Measurements from ENCODE around the gene FHOD3.

The FHOD3 gene

DNA sequence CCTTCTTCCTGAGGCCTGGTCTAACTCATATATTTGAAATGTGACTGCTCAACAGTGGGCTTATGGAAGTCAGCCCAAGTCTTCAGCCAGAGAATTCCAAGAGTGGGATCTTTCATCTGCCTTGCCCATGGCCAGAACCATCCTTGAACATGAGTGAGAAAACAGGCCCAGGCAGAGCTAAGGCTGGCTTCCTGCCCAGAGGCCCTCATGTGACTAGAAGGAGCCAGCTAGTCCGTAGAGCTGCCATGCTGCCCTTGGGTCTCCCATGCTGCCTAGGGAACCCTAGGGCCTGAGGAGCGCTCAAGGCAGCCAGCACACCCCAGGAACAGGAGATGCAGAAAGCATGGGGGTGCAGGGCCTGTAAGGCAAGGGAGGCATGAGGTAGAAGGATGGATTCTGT lies 203.6 kb downstream of the FHOD3 start:
- Mint-ChIP-seq H3K9me3 (ENCODE audit: low read depth) (no peaks in the 10 kb centered on the region), H3K27ac (no peak overlapping the region), H3K27me3 (peaks cover 6% of the 10 kb centered on the region)

DNA sequence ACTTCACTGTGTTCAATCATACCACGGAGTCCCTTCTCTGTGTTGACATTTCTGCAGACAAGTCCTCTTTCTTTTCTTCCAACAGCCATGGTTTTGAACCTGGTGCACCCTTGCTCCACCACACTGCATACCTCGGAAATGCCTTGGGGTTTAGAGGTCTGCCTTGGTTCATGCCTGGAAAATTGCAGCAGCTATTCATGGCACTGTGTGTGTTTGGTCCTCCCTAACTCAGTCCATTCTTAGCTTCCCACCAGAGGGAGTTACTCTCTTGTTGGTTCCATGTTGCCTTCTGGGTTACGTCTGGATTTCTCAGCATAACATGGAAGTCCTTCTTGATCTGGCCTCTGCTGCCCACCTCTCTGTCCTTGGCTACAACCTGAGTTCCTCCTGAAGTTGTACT lies 206.0 kb downstream of the FHOD3 start:
- no peaks in the 10 kb centered on the region for H3K36me3 Mint-ChIP-seq
- H3K27ac Mint-ChIP-seq = no peak overlapping the region
- no peak overlapping the region for H3K4me3 Mint-ChIP-seq
- peaks cover 6% of the 10 kb centered on the region for H3K27me3 Mint-ChIP-seq
- no peaks in the 10 kb centered on the region for H3K4me1 Mint-ChIP-seq (ENCODE audit: low read depth)
- no peaks in the 10 kb centered on the region for H3K9me3 Mint-ChIP-seq (ENCODE audit: low read depth)

More for the DNA sequence above, 203.6 kb downstream of the FHOD3 start:
- Mint-ChIP-seq H3K36me3 (no peaks in the 10 kb centered on the region), H3K4me3 (no peak overlapping the region), H3K4me1 (ENCODE audit: low read depth) (peaks cover under 1% of the 10 kb centered on the region)

DNA sequence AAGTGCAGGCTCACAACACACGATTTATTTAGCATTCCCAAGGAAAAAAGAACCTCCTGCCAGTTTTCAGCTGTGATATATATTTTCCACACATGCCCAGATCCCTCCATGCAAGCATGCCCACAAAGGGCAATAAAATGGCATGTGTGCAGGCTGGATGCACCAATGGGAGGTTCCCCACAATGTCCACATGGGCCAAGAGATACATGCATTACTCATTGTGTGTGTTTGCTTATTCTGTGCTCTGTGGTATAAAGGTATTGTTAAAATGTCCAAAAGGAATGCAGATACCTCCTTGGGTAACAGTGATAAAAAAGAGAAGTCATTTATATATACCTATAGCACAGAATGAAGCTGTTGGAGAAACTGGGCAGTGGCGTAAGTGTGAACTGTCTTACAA lies 207.4 kb downstream of the FHOD3 start:
- no peaks in the 10 kb centered on the region for H3K4me1 Mint-ChIP-seq (ENCODE audit: low read depth)
- H3K9me3 Mint-ChIP-seq (ENCODE audit: low read depth) = no peaks in the 10 kb centered on the region
- no peak overlapping the region for H3K4me3 Mint-ChIP-seq
- no peaks in the 10 kb centered on the region for H3K36me3 Mint-ChIP-seq
- no peak overlapping the region for H3K27ac Mint-ChIP-seq
- H3K27me3 Mint-ChIP-seq = peaks cover 3% of the 10 kb centered on the region

DNA sequence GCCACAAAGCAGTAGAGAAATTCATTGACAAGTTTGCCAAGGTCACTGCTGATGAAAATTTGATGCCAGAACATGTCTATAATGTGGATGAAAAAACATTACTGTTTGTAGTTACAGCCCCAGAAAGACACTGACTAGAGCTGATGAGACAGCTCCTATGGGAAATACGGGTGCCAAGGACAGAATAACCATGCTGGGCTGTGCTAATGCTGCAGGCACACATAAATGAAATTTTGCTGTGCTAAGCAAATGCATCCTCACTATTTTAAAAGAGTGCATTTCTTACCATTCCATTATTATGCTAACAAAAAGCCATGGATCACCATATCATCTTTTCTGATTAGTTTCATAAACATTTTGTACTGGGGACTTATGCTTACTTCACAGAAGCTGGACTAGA lies 208.2 kb downstream of the FHOD3 start:
- Mint-ChIP-seq H3K36me3 (no peaks in the 10 kb centered on the region), H3K9me3 (ENCODE audit: low read depth) (no peaks in the 10 kb centered on the region), H3K4me1 (ENCODE audit: low read depth) (no peaks in the 10 kb centered on the region), H3K27me3 (peaks cover 3% of the 10 kb centered on the region), H3K27ac (no peak overlapping the region), H3K4me3 (no peak overlapping the region)

DNA sequence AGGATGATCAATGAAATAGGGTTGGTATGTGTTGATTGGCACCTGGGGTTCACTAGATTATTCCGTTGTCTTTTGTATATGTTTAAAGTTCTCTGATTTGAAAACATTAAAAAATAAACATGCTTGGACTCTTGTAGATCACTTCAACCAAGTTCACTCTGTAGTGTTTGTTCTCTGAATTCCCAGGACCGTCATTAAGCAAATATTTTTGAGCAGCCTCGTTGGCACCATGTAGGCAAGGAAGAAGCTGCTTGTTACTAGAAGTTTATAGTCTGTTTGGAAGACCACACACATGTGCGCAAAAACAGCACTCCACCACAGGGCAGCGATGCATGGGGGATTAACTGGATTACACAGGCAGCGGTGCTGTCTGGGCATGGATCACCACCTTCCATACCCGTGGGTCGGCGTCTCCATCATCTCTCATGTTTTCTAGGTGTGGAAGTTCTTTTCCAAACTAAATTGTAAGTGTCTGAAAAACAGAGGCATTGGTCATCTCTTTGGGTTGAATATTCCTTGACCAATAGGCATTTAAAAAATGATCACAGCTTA lies 212.2 kb downstream of the FHOD3 start:
- no peaks in the 10 kb centered on the region for H3K4me1 Mint-ChIP-seq (ENCODE audit: low read depth)
- H3K9me3 Mint-ChIP-seq (ENCODE audit: low read depth) = no peaks in the 10 kb centered on the region
- no peak overlapping the region for H3K4me3 Mint-ChIP-seq
- no peak overlapping the region for H3K27ac Mint-ChIP-seq
- no peaks in the 10 kb centered on the region for H3K36me3 Mint-ChIP-seq
- H3K27me3 Mint-ChIP-seq = peaks cover 2% of the 10 kb centered on the region

DNA sequence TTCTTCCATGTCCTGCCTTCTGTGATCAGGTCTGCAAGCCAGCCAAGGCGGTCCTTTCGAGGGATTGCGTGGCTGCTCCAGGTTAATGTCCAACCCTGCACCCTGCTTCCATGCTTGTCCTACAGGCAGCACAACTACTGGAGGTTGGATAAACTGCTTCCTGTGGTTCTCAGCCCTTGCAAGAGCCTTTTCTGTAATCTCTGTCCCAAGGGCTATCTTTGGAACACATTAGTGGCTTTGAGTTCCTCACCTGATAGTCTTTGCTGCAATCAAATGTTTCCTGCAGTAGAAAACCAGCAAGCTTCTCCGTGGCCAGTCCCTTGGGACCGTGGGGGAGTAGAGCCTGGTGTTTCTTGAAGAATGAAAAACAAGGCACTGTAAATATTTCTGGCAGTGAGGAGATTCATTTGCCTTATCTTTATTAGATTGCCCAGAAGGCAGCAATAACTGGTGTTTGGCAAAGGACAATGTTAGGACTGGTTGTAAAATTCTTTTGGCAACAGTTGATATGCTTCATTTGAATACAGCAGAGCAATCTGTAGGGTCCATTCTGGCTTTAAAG lies 214.4 kb downstream of the FHOD3 start:
- H3K9me3 Mint-ChIP-seq (ENCODE audit: low read depth) = no peaks in the 10 kb centered on the region
- no peaks in the 10 kb centered on the region for H3K36me3 Mint-ChIP-seq
- no peak overlapping the region for H3K27ac Mint-ChIP-seq
- no peak overlapping the region for H3K4me3 Mint-ChIP-seq
- H3K4me1 Mint-ChIP-seq (ENCODE audit: low read depth) = no peaks in the 10 kb centered on the region
- H3K27me3 Mint-ChIP-seq = peaks cover 7% of the 10 kb centered on the region

DNA sequence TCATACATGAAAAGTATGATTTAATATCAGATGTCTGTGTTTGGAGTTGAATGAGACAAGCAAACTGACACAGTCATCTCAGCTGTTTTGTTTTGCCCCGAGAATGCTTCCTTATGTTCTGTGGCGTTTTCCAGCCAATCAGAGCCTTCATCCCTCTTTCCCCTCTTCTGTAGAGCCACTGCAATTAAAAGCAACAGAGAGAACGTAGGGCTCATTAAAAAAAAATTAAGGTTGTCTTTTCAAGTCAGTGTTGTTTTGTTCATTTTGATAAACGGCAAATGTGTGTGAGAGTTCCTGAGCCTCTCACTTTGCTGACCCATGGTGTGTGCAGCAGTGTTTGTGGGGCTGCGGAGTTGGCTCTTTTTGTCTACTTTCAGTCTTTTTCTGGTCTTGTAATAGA lies 216.0 kb downstream of the FHOD3 start:
- H3K27ac Mint-ChIP-seq = no peak overlapping the region
- no peaks in the 10 kb centered on the region for H3K36me3 Mint-ChIP-seq
- H3K4me1 Mint-ChIP-seq (ENCODE audit: low read depth) = no peaks in the 10 kb centered on the region
- no peaks in the 10 kb centered on the region for H3K9me3 Mint-ChIP-seq (ENCODE audit: low read depth)
- peaks cover 11% of the 10 kb centered on the region for H3K27me3 Mint-ChIP-seq
- H3K4me3 Mint-ChIP-seq = no peak overlapping the region

DNA sequence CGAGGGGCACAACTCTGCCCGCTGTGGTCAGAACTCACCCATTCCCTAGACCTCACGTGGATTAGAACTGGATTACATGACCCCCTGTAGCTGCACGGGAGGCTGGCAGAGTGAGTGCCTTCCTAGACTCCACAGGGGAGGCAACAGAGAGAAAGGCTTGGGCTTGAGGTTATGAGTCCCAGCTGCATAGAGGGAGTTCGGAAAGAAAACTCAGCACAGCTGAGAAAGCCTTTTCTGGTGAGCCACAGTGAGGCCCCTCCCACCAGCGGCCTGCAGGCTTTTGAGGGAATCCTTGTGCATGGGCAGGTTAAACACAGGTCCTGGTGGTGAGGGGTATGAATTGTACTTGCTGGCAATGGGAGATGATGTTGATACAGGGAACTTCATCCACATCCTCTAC lies 217.3 kb downstream of the FHOD3 start:
- Mint-ChIP-seq H3K27ac (no peak overlapping the region), H3K9me3 (ENCODE audit: low read depth) (no peaks in the 10 kb centered on the region), H3K4me3 (no peak overlapping the region), H3K27me3 (peaks cover 13% of the 10 kb centered on the region), H3K36me3 (no peaks in the 10 kb centered on the region), H3K4me1 (ENCODE audit: low read depth) (no peaks in the 10 kb centered on the region)

DNA sequence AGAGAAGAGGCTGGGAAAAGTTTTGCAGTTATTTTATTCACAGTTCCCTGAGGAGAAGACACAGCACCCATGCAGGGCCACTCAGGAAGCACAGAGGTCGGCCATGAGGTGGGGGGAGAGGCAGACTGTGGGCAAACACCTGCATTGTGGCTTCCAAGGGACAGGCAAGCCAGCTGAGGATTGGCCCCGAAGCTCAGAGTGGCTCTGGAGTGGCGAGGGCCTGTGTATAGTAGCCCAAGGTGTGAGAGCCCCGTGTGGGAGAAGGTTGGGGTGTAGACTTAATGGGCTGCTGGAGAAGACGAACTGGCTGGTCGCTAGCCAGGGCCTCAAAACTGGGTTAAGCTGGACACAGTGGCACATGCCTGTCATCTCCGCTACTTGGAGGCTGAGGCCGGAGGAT lies 218.7 kb downstream of the FHOD3 start:
- no peaks in the 10 kb centered on the region for H3K9me3 Mint-ChIP-seq (ENCODE audit: low read depth)
- H3K4me1 Mint-ChIP-seq (ENCODE audit: low read depth) = no peaks in the 10 kb centered on the region
- no peaks in the 10 kb centered on the region for H3K36me3 Mint-ChIP-seq
- H3K27me3 Mint-ChIP-seq = peaks cover 13% of the 10 kb centered on the region
- no peak overlapping the region for H3K27ac Mint-ChIP-seq
- no peak overlapping the region for H3K4me3 Mint-ChIP-seq

DNA sequence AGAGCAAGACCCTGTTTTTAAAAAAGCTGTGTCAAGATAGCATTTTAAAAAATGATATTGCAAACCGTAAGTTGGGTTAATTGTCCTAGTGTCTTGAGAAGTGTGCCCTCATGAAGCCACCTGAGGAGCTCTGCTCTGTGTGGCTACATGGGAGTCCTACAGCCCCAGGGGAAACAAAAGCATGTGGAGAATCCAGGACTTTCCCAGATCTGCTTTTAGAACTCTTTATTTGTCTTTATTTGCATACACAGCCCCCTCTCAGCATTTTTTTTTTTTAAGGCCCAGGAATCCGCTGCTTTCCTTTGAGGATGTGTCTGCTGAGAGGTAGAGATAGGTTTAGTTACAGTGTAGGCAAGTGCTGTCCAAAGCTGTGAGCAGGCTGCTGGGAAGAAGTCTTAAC lies 219.2 kb downstream of the FHOD3 start:
- Mint-ChIP-seq H3K27ac (no peak overlapping the region), H3K27me3 (peaks cover 13% of the 10 kb centered on the region), H3K9me3 (ENCODE audit: low read depth) (no peaks in the 10 kb centered on the region)

DNA sequence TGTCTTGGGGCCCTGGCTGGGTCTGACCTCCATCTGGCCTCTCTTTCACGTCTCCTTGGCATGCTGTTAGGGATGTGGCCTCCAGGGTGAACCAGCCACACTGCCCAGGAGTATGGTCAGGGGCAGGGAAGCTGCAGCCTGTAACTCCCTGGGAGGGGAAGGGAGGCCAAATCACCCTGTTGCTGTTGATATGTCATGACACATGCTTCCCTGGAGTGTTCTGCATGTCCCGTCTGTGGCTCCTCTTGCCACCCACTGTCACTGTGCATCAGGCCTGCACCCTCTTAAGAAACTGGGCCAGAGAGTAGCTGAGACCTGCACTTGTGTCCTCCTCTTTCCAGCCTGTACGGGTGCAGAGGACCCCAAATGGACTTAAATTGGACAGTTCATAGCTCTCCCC lies 221.3 kb downstream of the FHOD3 start:
- H3K27me3 Mint-ChIP-seq = peaks cover 11% of the 10 kb centered on the region
- no peak overlapping the region for H3K27ac Mint-ChIP-seq
- no peaks in the 10 kb centered on the region for H3K4me1 Mint-ChIP-seq (ENCODE audit: low read depth)
- H3K9me3 Mint-ChIP-seq (ENCODE audit: low read depth) = no peaks in the 10 kb centered on the region
- no peaks in the 10 kb centered on the region for H3K36me3 Mint-ChIP-seq
- H3K4me3 Mint-ChIP-seq = no peak overlapping the region

More for the DNA sequence above, 219.2 kb downstream of the FHOD3 start:
- Mint-ChIP-seq H3K4me1 (ENCODE audit: low read depth) (no peaks in the 10 kb centered on the region), H3K4me3 (no peak overlapping the region), H3K36me3 (no peaks in the 10 kb centered on the region)

DNA sequence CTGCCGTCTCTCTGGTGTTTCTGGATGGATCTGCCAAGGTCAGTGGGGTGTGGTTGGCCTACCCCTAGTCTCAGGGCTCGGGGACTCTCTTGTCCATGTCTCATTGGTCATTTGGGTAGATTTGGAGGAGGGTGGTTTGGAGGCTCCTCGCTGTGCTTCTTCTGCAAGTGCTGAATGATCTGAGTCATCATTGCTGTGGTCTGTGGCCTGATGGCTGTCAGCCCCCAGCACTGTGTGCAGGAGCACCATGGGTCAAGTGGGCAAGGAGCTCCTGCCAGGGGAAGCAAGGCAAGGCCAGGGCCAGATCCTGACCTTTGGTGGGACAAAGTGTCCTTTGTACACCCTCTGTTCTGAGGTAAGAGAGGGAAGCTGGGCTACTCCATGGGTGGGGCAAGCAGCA lies 221.8 kb downstream of the FHOD3 start:
- H3K9me3 Mint-ChIP-seq (ENCODE audit: low read depth) = no peaks in the 10 kb centered on the region
- no peaks in the 10 kb centered on the region for H3K4me1 Mint-ChIP-seq (ENCODE audit: low read depth)
- no peaks in the 10 kb centered on the region for H3K36me3 Mint-ChIP-seq
- H3K4me3 Mint-ChIP-seq = no peak overlapping the region
- peaks cover 11% of the 10 kb centered on the region for H3K27me3 Mint-ChIP-seq
- H3K27ac Mint-ChIP-seq = no peak overlapping the region

DNA sequence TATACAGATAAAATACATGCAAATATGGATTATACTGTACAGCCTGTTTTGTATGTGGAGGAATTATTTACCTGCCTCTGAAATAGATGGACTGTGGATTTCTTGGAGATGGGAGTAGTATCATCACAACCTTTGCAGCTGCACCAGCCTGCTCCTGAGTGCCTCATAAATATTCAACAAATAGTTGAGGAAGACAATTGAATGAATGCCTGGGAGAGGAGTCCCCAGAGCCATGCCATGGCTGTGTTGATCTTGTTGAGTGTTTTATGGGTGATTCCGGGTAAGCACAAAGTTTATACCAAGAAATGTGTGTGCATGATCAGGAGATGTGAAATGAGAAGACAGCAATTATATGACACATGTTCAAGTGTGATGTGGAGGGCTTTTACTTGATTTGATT lies 225.0 kb downstream of the FHOD3 start:
- Mint-ChIP-seq H3K27ac (no peak overlapping the region), H3K36me3 (no peaks in the 10 kb centered on the region), H3K9me3 (ENCODE audit: low read depth) (no peaks in the 10 kb centered on the region), H3K4me1 (ENCODE audit: low read depth) (no peaks in the 10 kb centered on the region), H3K27me3 (peaks cover 2% of the 10 kb centered on the region), H3K4me3 (no peak overlapping the region)

DNA sequence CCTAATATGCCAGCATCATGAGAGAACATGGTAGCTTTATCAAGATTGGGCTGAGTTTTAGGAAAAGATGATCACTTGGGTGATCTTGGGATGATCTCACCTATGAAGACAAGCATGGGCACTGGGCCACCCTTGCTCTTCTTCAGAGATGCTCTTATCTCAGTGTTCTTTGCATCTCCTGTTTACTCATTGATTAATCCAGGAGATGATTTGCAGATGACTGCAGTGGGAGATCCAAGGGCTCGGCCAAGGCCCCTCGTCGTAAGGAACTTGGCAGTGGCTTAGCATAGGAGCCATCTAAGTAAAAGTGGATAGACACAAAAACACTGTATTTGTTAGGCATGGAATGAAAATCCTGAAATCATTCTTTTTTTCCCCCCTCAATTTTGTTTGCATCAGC lies 228.4 kb downstream of the FHOD3 start:
- Mint-ChIP-seq H3K9me3 (ENCODE audit: low read depth) (no peaks in the 10 kb centered on the region), H3K27me3 (peaks cover 2% of the 10 kb centered on the region), H3K27ac (no peak overlapping the region), H3K4me3 (no peak overlapping the region), H3K4me1 (ENCODE audit: low read depth) (no peaks in the 10 kb centered on the region), H3K36me3 (no peaks in the 10 kb centered on the region)

DNA sequence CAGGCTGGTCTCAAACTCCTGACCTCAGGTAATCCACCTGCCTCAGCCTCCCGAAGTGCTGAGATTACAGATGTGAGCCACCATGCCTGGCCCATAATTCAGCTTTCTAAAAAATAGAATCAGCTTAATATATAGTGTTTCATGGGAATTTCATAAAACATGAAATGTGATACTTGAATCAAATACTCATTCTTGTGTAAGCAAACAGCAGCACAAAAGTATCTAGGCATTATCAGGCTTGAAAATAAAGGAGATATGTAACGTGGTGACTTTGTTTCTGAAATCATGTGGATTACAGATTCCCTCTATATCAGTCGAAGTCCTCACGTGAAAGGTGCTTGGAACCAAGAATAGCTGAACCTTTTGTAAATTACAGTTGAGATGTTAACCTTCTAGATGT lies 229.1 kb downstream of the FHOD3 start:
- Mint-ChIP-seq H3K9me3 (ENCODE audit: low read depth) (no peaks in the 10 kb centered on the region), H3K27me3 (peaks cover 4% of the 10 kb centered on the region), H3K27ac (no peak overlapping the region), H3K4me3 (no peak overlapping the region), H3K36me3 (no peaks in the 10 kb centered on the region), H3K4me1 (ENCODE audit: low read depth) (no peaks in the 10 kb centered on the region)

DNA sequence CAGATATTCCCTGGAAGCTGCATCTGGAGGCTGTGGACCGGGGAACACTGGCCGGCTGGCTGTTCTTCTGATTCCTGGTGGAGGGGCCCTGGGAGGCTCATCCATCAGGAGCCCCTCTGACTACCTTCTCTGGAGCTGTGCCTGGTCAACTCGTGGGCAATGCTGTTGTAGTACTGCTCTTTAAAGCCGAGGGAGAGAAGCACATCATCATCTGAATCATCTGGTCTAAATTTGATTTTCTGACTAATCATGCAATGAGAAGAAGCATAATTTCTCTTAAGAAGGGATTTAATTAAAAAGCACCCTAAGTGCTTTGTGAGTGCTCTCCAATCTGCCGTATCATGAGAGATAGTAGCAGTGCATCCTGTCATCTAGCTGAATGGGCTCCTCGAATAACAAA lies 229.5 kb downstream of the FHOD3 start:
- no peak overlapping the region for H3K27ac Mint-ChIP-seq
- peaks cover 4% of the 10 kb centered on the region for H3K27me3 Mint-ChIP-seq
- H3K4me1 Mint-ChIP-seq (ENCODE audit: low read depth) = no peaks in the 10 kb centered on the region
- H3K9me3 Mint-ChIP-seq (ENCODE audit: low read depth) = no peaks in the 10 kb centered on the region
- H3K36me3 Mint-ChIP-seq = no peaks in the 10 kb centered on the region
- H3K4me3 Mint-ChIP-seq = no peak overlapping the region
